ENCODE data around the gene CNNM1. TPM values are rescaled to one million over a fixed set of nuclear protein-coding genes. Genes with fewer than 3 reads are reported as not detected.

Gene CNNM1
- total and polyA plus RNA-seq, 9 of the 15 experiments (the other 6 are each of a cell fraction or from before 2014, with no cell fraction given), result not detected

DNA sequence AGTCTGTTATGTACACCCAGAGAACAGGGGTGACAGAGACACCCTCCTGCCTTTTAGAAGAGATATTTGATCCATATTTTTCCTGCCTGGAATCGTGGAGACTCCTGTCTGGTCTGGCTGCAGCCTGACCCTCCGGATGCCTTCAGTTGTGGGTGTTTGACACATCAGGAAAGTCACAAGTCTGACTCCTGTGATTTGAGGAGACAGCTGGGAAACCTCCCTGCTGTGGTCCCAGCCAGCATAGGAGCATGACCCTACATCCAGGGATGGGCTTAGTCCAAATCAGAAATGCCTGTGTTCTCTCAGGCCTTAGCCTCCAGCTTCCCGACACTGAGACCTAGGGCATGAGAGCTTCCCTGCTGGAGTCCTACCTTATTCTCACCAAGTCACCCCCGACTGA lies 57.9 kb downstream of the CNNM1 start:
- H3K4me2 ChIP-seq (ENCODE audit: insufficient read depth, low read length), result no peak overlapping the region
- H3K4me1 ChIP-seq (replicated peaks in 1 of 2; ENCODE audit: control insufficient read depth in 2 of 2, insufficient read depth in 2 of 2, low read length in 2 of 2), result no peaks in the 10 kb centered on the region; a peak in 1 of 5 replicates
- no TSS peak for BruUV-seq (replicated peaks)
- 0% methylated on average over 3 of the region's 4 CpGs for WGBS (ENCODE audit: insufficient coverage, low coverage, missing lambda C conversion rate)
- H3K9me1 ChIP-seq (ENCODE audit: control insufficient read depth, insufficient read depth, low read length), result no peaks in the 10 kb centered on the region
- peaks cover 30 to 40% of the 10 kb centered on the region in 2 experiments for H3K27me3 ChIP-seq (ENCODE audit: control insufficient read depth in 2 of 2, insufficient read depth in 2 of 2, low read length in 2 of 2)
- no peaks in the 10 kb centered on the region for H3K9me3 ChIP-seq (replicated peaks; ENCODE audit: control insufficient read depth, insufficient read depth, low read depth, low read length)
- TF ChIP-seq DPF2 (IDR thresholded peaks at IDR 0.05) (no peak), NCOA4 (IDR thresholded peaks at IDR 0.05; ENCODE audit: partially characterized antibody) (no peak), FOXJ2 (tag; IDR thresholded peaks at IDR 0.05) (no peak), MYNN (IDR thresholded peaks at IDR 0.05) (no peak), MYNN (CRISPR knock-in tag; IDR thresholded peaks at IDR 0.05) (no peak), BRD4 (IDR thresholded peaks at IDR 0.05) (no peak), DNMT1 (IDR thresholded peaks at IDR 0.05) (no peak), NEUROD1 (IDR thresholded peaks at IDR 0.05; ENCODE audit: borderline replicate concordance, low read depth, low read length, partially characterized antibody) (no peak), EP300 (IDR thresholded peaks at IDR 0.05; ENCODE audit: low read length) (no peak), ZNF134 (CRISPR knock-in tag; conservative IDR thresholded peaks at IDR 0.05) (no peak), RBM39 (optimal IDR thresholded peaks at IDR 0.05; ENCODE audit: low read depth, low read length) (no peak)
- TF ChIP-seq, protein P1, sequence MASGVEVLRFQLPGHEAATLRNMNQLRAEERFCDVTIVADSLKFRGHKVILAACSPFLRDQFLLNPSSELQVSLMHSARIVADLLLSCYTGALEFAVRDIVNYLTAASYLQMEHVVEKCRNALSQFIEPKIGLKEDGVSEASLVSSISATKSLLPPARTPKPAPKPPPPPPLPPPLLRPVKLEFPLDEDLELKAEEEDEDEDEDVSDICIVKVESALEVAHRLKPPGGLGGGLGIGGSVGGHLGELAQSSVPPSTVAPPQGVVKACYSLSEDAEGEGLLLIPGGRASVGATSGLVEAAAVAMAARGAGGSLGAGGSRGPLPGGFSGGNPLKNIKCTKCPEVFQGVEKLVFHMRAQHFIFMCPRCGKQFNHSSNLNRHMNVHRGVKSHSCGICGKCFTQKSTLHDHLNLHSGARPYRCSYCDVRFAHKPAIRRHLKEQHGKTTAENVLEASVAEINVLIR (CRISPR knock-in tag; IDR thresholded peaks at IDR 0.05), result no peak
- TF ChIP-seq, protein P2, sequence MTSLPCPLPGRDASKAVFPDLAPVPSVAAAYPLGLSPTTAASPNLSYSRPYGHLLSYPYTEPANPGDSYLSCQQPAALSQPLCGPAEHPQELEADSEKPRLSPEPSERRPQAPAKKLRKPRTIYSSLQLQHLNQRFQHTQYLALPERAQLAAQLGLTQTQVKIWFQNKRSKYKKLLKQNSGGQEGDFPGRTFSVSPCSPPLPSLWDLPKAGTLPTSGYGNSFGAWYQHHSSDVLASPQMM (CRISPR knock-in tag; IDR thresholded peaks at IDR 0.05), result no peak
- FAIRE-seq, result no peak
- no peak overlapping the region for H2AFZ ChIP-seq (ENCODE audit: low read depth, low read length)
- in situ Hi-C loops (cut with MboI), result no loop called here
- CTCF ChIA-PET (ENCODE audit: low intra/inter-chr PET ratio), result interaction anchor here (0.6 kb wide), 1 partner anchor 8 kb away, joined by 3 read pairs; no protein-coding TSS in a partner anchor
- no peak for DNase-seq (ENCODE audit: extremely low read depth in 1 of 4, low spot score in 3 of 4)
- no peaks in the 10 kb centered on the region for H4K20me1 ChIP-seq (replicated peaks; ENCODE audit: control insufficient read depth, insufficient read depth, low read length)
- H3K79me2 ChIP-seq (ENCODE audit: control insufficient read depth, insufficient read depth, low read length), result no peaks in the 10 kb centered on the region
- no peak for ATAC-seq
- H3K4me3 ChIP-seq, result no peak overlapping the region
- no peak overlapping the region for H3K9ac ChIP-seq (ENCODE audit: insufficient read depth in 1 of 2, low read depth in 2 of 2, low read length in 2 of 2)
- intact Hi-C loops (cut with micrococcal nuclease), result no loop called here
- H3K27ac ChIP-seq (ENCODE audit: extremely low read depth, low read depth, low read length), result no peak overlapping the region
- POLR2A ChIA-PET, result no interaction called here
- no peaks in the 10 kb centered on the region for H3K36me3 ChIP-seq (ENCODE audit: control insufficient read depth, insufficient read depth, low read length)
